Esophagus squamous epithelium (tissue), 5 donors: ENCODE measurements around the gene OR1C1. TPM values are rescaled to one million over a fixed set of nuclear protein-coding genes. Genes with fewer than 3 reads are reported as not detected.
"Not testable (repeated sequence)": the region's sequence is repeated elsewhere in the genome, so short reads cannot be mapped to it uniquely, and the experiment has no call there.

Experiments used
- DNase-seq: peaks from one replicate; lab custom pipeline; 2025; lab: John Stamatoyannopoulos, UW
- H3K27ac ChIP-seq, 4 donors: fragments of 200-600 bp; sonication (generic); one replicate each; pipeline ENCODE4 v1.5.1; 2016 to 2019; ENCODE audit warnings: mild to moderate bottlenecking in 1 of 4
- H3K27me3 ChIP-seq, 4 donors: fragments of 200-600 bp; sonication (generic); 1 replicate in 3 of 4; 2 replicates in 1 of 4; pipeline versions ENCODE4 v1.5.1 to v1.6.0; 2017 to 2021; ENCODE audit warnings: antibody characterized with exemption in 1 of 4
- H3K36me3 ChIP-seq, 3 donors: fragments of 200-600 bp; sonication (generic); one replicate each; pipeline ENCODE4 v1.5.1; 2016 to 2019
- H3K4me1 ChIP-seq, 3 donors: fragments of 200-600 bp; sonication (generic); one replicate each; pipeline ENCODE4 v1.5.1; 2017 to 2019
- H3K4me3 ChIP-seq, 4 donors: fragments of 200-600 bp; sonication (generic); 1 replicate in 3 of 4; 2 replicates in 1 of 4; pipeline ENCODE4 v1.5.1; 2016 to 2019; ENCODE audit warnings: mild to moderate bottlenecking in 2 of 4, moderate library complexity in 1 of 4
- H3K9me3 ChIP-seq, 3 donors: fragments of 200-600 bp; sonication (generic); one replicate each; pipeline ENCODE4 v1.5.1; 2016 to 2019
- POLR2A ChIP-seq, 4 donors: fragments of 450-650 bp; IDR thresholded peaks; one replicate each; pipeline ENCODE4 v1.6.1; 2017; ENCODE audit warnings: antibody characterized with exemption in 4 of 4, mild to moderate bottlenecking in 4 of 4, moderate library complexity in 3 of 4
- WGBS, 2 donors: methylation state at CpG; one replicate each; pipeline ENCODE4 v1.1.5; 2018; 5-methylcytosine and 5-hydroxymethylcytosine counted together
- intact Hi-C: fragments of 100-400 bp; cut with DNase I; formaldehyde crosslinking; loops from one replicate; pipeline ENCODE4 v1.15.0; 2022
- total RNA-seq, 4 donors: library from RNA; depleted of rRNA; stranded (reverse); fragments of >200 nt; gene quantifications; one replicate each; pipeline ENCODE4 v1.1.0, GENCODE V29; 2016
- TF ChIP-seq, protein P1 (sequence below), 6 experiments: fragments of 450-650 bp in 4 of 6; fragments of 200-600 bp in 2 of 6; sonication (generic) in 2 of 6; IDR thresholded peaks; one replicate each; pipeline ENCODE4 v1.5.1; 2016 to 2019; ENCODE audit warnings: antibody characterized with exemption in 6 of 6, mild to moderate bottlenecking in 4 of 6, moderate library complexity in 4 of 6
- donor health status: DM: yes; HTN: yes; CAD: no.

Gene OR1C1, protein sequence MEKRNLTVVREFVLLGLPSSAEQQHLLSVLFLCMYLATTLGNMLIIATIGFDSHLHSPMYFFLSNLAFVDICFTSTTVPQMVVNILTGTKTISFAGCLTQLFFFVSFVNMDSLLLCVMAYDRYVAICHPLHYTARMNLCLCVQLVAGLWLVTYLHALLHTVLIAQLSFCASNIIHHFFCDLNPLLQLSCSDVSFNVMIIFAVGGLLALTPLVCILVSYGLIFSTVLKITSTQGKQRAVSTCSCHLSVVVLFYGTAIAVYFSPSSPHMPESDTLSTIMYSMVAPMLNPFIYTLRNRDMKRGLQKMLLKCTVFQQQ
- total RNA-seq = not detected

DNA sequence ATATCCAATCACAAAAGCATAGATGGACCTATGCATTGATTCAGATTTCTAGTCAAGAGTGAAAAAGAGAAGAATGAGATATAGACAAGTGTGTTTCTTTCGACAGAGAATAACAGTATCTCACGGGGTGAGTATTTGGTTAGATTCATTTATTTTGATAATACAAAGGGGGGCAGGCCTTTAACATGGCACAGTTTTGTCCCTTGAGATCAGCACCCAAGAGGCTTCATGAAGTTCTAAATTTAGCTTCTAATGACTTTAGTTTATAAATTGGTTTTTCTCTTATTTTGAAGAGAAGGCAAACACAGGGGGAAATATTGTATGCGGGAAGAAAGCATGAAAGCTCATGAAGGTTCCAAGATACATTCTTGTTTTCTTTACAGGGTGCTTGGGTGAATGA is at the start of gene OR1C1:
Gene OR1C1 (minus strand): TSS at position 101 of the 400 bp plus-strand sequence. CDS start 2,150 bp downstream, outside the sequence.
- no peak for DNase-seq
- no peaks in the 10 kb centered on the region for H3K4me1 ChIP-seq
- no peak for TF ChIP-seq POLR2A (IDR thresholded peaks at IDR 0.05)
- TF ChIP-seq, protein P1, sequence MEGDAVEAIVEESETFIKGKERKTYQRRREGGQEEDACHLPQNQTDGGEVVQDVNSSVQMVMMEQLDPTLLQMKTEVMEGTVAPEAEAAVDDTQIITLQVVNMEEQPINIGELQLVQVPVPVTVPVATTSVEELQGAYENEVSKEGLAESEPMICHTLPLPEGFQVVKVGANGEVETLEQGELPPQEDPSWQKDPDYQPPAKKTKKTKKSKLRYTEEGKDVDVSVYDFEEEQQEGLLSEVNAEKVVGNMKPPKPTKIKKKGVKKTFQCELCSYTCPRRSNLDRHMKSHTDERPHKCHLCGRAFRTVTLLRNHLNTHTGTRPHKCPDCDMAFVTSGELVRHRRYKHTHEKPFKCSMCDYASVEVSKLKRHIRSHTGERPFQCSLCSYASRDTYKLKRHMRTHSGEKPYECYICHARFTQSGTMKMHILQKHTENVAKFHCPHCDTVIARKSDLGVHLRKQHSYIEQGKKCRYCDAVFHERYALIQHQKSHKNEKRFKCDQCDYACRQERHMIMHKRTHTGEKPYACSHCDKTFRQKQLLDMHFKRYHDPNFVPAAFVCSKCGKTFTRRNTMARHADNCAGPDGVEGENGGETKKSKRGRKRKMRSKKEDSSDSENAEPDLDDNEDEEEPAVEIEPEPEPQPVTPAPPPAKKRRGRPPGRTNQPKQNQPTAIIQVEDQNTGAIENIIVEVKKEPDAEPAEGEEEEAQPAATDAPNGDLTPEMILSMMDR (IDR thresholded peaks at IDR 0.05) = no peak
- WGBS, 2 donors = 91 to 92% methylated on average over 3 of the region's 3 CpGs
- no peaks in the 10 kb centered on the region for H3K9me3 ChIP-seq
- H3K36me3 ChIP-seq = no peaks in the 10 kb centered on the region
- intact Hi-C loops = no loop called here
- H3K27me3 ChIP-seq = no peaks in the 10 kb centered on the region
- no peak within 1 kb of the TSS for H3K27ac ChIP-seq
- H3K4me3 ChIP-seq = no peak within 1 kb of the TSS

DNA sequence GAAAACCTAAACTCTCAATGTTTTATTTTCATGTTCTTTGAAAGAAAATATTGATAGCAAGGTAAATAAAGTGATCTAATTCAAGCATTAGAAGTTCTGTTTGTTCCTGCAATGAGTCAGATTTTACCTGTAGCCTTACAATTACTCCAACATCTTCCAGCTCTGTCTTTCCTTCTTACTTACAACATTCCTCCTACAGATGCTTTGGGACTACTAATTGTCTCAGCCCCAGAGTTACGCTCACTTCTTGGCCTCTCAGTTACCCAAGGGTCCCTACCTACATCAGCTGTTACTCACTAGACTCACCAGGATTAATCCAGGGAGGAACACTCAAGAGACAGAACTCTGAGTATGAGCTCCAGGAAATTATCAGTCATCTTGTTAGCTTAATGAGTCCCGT is 37.2 kb upstream of the OR1C1 start:
- no peaks in the 10 kb centered on the region for H3K27me3 ChIP-seq
- TF ChIP-seq, protein P1 (IDR thresholded peaks at IDR 0.05) = no peak
- TF ChIP-seq POLR2A (IDR thresholded peaks at IDR 0.05) = no peak
- no peaks in the 10 kb centered on the region for H3K9me3 ChIP-seq
- 29 to 33% methylated on average over 2 of the region's 2 CpGs for WGBS, 2 donors
- intact Hi-C loops = no loop called here
- no peaks in the 10 kb centered on the region for H3K36me3 ChIP-seq
- H3K27ac ChIP-seq = no peak overlapping the region
- H3K4me3 ChIP-seq = no peak overlapping the region
- no peaks in the 10 kb centered on the region for H3K4me1 ChIP-seq
- DNase-seq = no peak

DNA sequence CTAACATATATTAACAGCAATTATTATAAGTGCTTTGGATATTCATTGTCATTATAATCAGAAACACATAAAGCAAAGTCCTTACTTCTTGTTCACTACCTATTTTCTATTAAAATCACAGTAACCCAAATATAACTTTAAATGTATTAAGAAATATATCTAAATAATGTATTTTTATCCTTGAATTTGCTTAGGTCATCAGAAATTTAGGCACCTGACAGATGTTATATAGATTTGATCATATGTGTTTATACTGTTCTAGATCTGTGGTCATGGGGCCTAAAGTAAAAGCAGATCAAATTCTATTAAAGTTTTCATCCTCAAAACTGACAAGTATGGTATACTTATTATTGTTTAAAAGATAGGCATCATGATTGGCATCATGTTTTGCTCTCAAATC is 9.2 kb upstream of the OR1C1 start:
- DNase-seq = no peak
- Histone ChIP-seq H3K27me3 (no peaks in the 10 kb centered on the region), H3K27ac (no peak overlapping the region), H3K36me3 (no peaks in the 10 kb centered on the region), H3K9me3 (no peaks in the 10 kb centered on the region), H3K4me3 (no peak overlapping the region), H3K4me1 (no peaks in the 10 kb centered on the region)
- TF ChIP-seq POLR2A (IDR thresholded peaks at IDR 0.05) = no peak
- TF ChIP-seq, protein P1 (IDR thresholded peaks at IDR 0.05) = no peak
- intact Hi-C loops = no loop called here

DNA sequence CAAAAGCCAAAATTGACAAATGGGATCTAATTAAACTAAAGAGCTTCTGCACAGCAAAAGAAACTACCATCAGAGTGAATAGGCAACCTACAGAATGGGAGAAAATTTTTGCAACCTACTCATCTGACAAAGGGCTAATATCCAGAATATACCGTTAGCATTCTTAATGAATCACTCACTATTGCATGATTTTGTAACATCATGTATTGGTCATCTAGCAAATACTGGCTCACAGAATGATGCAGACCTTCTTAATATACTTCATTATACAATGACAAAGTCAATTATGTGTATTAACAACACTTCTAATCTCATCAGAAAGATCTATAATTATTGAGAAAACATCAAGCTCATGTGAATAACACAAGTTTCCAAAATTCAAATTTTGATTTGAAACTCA is 6.0 kb downstream of the OR1C1 start:
- intact Hi-C loops, H3K27me3 ChIP-seq, DNase-seq: not testable (repeated sequence)

DNA sequence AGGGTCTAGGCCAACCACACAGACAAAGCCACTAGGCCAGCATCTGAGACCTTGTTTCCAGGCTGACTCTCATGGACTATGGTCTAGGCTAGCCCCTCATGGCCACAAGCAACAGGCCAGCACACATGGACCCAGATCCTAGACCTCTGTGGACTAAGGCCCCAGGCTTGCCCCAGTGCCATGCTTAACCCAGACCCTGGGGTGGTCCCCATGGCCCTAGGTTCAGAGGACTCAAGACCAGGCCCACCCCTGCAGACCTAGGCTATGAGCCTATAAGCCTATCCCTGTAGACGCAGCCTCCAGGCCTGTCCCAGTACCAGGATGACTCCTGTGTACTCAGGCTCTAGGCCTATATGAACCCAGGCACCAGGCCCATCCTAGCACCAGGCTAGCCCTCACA is 10.5 kb downstream of the OR1C1 start:
- H3K36me3 ChIP-seq = no peaks in the 10 kb centered on the region
- H3K4me3 ChIP-seq = no peak overlapping the region
- no peak overlapping the region for H3K27ac ChIP-seq
- no peaks in the 10 kb centered on the region for H3K4me1 ChIP-seq
- H3K27me3 ChIP-seq = no peaks in the 10 kb centered on the region
- intact Hi-C loops = no loop called here
- DNase-seq = no peak
- H3K9me3 ChIP-seq = peaks cover 0 to 16% (median 8%) of the 10 kb centered on the region in 3 donors
- TF ChIP-seq, protein P1 (IDR thresholded peaks at IDR 0.05) = no peak
- no peak for TF ChIP-seq POLR2A (IDR thresholded peaks at IDR 0.05)
- WGBS, 2 donors = 60% methylated on average over 1 of the region's 1 CpG; no CpG with 5 or more reads in 1 of the 2 donors

More for the DNA sequence above, 6.0 kb downstream of the OR1C1 start:
- H3K4me3 ChIP-seq, H3K36me3 ChIP-seq, H3K27ac ChIP-seq, H3K4me1 ChIP-seq: not testable (repeated sequence)
- 65 to 68% methylated on average over 1 of the region's 1 CpG for WGBS, 2 donors
- H3K9me3 ChIP-seq = peaks cover 0 to 16% (median 8%) of the 10 kb centered on the region in 3 donors
